HUES6 (cell line): ENCODE measurements around the gene LTB.

ENCODE experiments used
- H3K27ac ChIP-seq: 2 replicates; pipeline ENCODE4 v1.7.0; 2013; ENCODE audit warnings: low read depth, mild to moderate bottlenecking, low read length, inconsistent platforms
- H3K27me3 ChIP-seq: 2 replicates; pipeline ENCODE4 v1.6.1; 2013; ENCODE audit warnings: low read length; ENCODE audit not compliant: control insufficient read depth, insufficient read depth
- H3K36me3 ChIP-seq: 2 replicates; pipeline ENCODE4 v1.6.1; 2013; ENCODE audit warnings: low read length; ENCODE audit not compliant: control insufficient read depth, insufficient read depth
- H3K4me1 ChIP-seq: 2 replicates; pipeline ENCODE4 v1.6.1; 2013; ENCODE audit warnings: low read length; ENCODE audit not compliant: control insufficient read depth, insufficient read depth
- H3K4me3 ChIP-seq: 2 replicates; pipeline ENCODE4 v1.5.1; 2013; ENCODE audit warnings: low read depth, low read length
- H3K9ac ChIP-seq: one replicate; pipeline ENCODE4 v1.6.1; 2013; ENCODE audit warnings: mild to moderate bottlenecking, low read length
- H3K9me3 ChIP-seq: 2 replicates; pipeline ENCODE4 v1.6.1; 2013; ENCODE audit warnings: low read depth, low read length; ENCODE audit not compliant: control insufficient read depth, insufficient read depth

Gene LTB, protein sequence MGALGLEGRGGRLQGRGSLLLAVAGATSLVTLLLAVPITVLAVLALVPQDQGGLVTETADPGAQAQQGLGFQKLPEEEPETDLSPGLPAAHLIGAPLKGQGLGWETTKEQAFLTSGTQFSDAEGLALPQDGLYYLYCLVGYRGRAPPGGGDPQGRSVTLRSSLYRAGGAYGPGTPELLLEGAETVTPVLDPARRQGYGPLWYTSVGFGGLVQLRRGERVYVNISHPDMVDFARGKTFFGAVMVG

GRCh38 chr6:31582230-31582643 lies at the start of gene LTB:
Gene LTB, minus strand, starts transcription at chr6:31582424. Its CDS starts 7 bp downstream, at chr6:31582417.
- H3K27ac ChIP-seq: no peak within 1 kb of the TSS; the same call in 1 of the 2 replicates
- peak within 1 kb of the TSS; percentile 99 for H3K4me3 ChIP-seq
- peaks cover 31% of the 10 kb centered on the region for H3K4me1 ChIP-seq
- no peaks in the 10 kb centered on the region for H3K9me3 ChIP-seq
- H3K36me3 ChIP-seq: no peaks in the 10 kb centered on the region
- peaks cover 15% of the 10 kb centered on the region for H3K27me3 ChIP-seq
- peak within 1 kb of the TSS; percentile 83 for H3K9ac ChIP-seq

DNA sequence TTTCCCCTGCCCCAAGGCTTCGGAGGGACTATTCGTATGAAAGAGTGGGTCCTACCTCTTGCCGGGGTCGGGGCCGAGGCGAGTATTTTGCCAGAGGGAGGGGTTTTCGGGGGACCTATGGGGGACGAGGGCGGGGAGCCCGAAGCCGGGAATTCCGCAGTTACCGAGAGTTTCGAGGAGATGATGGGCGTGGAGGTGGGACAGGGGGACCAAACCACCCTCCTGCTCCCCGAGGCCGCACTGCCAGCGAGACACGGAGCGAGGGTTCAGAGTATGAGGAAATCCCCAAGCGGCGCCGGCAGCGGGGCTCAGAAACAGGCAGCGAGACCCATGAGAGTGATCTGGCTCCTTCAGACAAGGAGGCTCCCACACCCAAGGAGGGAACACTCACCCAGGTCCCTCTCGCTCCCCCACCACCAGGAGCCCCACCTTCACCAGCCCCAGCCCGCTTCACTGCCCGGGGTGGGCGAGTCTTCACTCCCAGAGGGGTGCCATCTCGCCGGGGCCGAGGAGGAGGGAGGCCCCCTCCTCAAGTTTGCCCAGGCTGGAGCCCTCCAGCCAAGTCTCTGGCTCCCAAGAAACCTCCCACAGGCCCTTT lies 49.6 kb upstream of the LTB start:
- peaks cover 100% of the 10 kb centered on the region for H3K36me3 ChIP-seq
- H3K27me3 ChIP-seq: no peaks in the 10 kb centered on the region
- no peak overlapping the region for H3K9ac ChIP-seq
- no peak overlapping the region for H3K27ac ChIP-seq
- H3K4me1 ChIP-seq: no peaks in the 10 kb centered on the region
- no peaks in the 10 kb centered on the region for H3K9me3 ChIP-seq
- H3K4me3 ChIP-seq: no peak overlapping the region

GRCh38 chr6:31631209-31631608 lies 49.0 kb upstream of the LTB start:
- Histone ChIP-seq H3K9me3 (no peaks in the 10 kb centered on the region), H3K4me1 (no peaks in the 10 kb centered on the region), H3K4me3 (no peak overlapping the region), H3K27ac (no peak overlapping the region), H3K9ac (no peak overlapping the region), H3K27me3 (no peaks in the 10 kb centered on the region), H3K36me3 (peaks cover 100% of the 10 kb centered on the region)

DNA sequence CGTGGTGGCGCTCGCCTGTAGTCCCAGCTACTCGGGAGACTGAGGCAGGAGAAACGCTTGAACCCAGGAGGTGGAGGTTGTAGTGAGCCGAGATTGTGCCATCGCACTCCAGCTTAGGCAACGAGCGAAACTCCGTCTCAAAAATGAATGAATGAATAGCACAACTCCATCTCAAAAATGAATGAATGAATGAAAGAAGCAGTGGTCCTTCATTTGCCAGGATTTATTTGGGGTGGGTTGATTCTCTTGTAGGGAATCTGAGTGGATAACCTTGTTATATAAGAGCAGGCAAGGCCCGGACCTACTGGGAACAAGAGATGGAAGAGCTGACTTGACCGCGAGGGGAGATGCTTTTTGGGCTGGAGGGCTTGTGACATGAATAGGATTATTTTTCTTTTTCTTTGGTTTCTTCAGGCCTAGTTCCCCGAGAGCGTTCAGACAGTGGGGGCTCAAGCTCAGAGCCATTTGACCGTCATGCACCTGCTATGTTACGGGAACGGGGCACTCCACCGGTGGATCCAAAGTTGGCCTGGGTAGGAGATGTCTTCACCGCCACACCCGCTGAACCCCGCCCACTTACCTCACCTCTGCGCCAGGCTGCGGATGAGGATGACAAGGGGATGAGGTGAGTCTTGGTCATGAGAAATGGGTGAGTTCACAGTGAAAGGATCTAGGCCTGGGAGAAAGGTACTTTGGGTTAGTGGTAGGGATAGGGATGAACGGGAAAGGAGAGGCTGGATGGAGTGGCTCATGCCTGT lies 48.1 kb upstream of the LTB start:
- Histone ChIP-seq H3K36me3 (peaks cover 100% of the 10 kb centered on the region), H3K9ac (no peak overlapping the region), H3K27ac (no peak overlapping the region), H3K4me1 (no peaks in the 10 kb centered on the region), H3K27me3 (no peaks in the 10 kb centered on the region), H3K4me3 (no peak overlapping the region), H3K9me3 (no peaks in the 10 kb centered on the region)

DNA sequence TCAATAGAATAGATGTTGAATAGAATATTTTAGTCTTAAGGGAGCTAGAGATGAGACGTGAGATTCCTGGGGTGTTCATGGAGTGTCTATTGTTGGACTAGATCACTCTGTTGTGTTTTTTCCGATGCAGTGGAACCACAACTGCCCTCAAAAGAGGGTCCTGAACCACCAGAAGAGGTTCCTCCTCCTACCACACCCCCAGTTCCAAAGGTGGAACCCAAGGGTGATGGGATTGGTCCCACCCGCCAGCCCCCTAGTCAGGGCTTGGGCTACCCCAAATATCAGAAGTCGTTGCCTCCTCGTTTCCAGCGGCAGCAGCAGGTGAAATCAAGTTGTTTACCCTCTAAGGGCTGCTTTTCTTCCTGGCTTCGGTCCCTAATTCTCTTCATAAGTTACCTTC lies 46.8 kb upstream of the LTB start:
- no peak overlapping the region for H3K27ac ChIP-seq
- H3K4me1 ChIP-seq: no peaks in the 10 kb centered on the region
- H3K36me3 ChIP-seq: peaks cover 100% of the 10 kb centered on the region
- H3K4me3 ChIP-seq: no peak overlapping the region
- H3K9me3 ChIP-seq: no peaks in the 10 kb centered on the region
- H3K27me3 ChIP-seq: no peaks in the 10 kb centered on the region
- no peak overlapping the region for H3K9ac ChIP-seq

GRCh38 chr6:31627690-31628287 lies 45.6 kb upstream of the LTB start:
- H3K36me3 ChIP-seq: peaks cover 100% of the 10 kb centered on the region
- H3K9me3 ChIP-seq: no peaks in the 10 kb centered on the region
- H3K4me3 ChIP-seq: no peak overlapping the region
- H3K4me1 ChIP-seq: no peaks in the 10 kb centered on the region
- no peak overlapping the region for H3K27ac ChIP-seq
- H3K9ac ChIP-seq: no peak overlapping the region
- no peaks in the 10 kb centered on the region for H3K27me3 ChIP-seq

DNA sequence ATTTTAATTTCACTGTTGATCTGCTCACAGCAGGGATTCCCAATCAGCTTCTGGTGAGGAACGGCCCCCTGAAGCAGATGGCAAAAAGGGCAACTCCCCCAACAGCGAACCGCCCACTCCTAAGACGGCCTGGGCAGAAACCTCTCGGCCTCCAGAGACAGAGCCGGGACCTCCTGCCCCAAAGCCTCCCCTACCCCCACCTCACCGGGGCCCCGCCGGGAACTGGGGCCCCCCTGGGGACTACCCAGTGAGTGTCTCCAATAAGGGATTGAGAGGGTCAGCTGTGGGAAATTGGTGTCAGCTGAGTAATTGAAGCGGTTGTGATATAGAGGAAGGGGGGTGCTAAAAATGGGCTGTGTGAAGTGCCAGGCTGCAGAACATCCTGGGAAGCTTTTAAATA lies 44.7 kb upstream of the LTB start:
- Histone ChIP-seq H3K9ac (no peak overlapping the region), H3K4me3 (no peak overlapping the region), H3K36me3 (peaks cover 100% of the 10 kb centered on the region), H3K27ac (no peak overlapping the region), H3K27me3 (no peaks in the 10 kb centered on the region), H3K9me3 (no peaks in the 10 kb centered on the region), H3K4me1 (peaks cover 6% of the 10 kb centered on the region)

- no peaks in the 10 kb centered on the region for H3K27me3 ChIP-seq
- no peak overlapping the region for H3K9ac ChIP-seq
- peaks cover 6% of the 10 kb centered on the region for H3K4me1 ChIP-seq
- no peaks in the 10 kb centered on the region for H3K9me3 ChIP-seq
- no peak overlapping the region for H3K27ac ChIP-seq
- H3K36me3 ChIP-seq: peaks cover 80% of the 10 kb centered on the region
- H3K4me3 ChIP-seq: no peak overlapping the region
Measured at GRCh38 chr6:31624070-31624469, 41.8 kb upstream of the LTB start.

GRCh38 chr6:31622684-31623091 lies 40.5 kb upstream of the LTB start:
- no peak overlapping the region for H3K27ac ChIP-seq
- peaks cover 66% of the 10 kb centered on the region for H3K36me3 ChIP-seq
- no peak overlapping the region for H3K9ac ChIP-seq

DNA sequence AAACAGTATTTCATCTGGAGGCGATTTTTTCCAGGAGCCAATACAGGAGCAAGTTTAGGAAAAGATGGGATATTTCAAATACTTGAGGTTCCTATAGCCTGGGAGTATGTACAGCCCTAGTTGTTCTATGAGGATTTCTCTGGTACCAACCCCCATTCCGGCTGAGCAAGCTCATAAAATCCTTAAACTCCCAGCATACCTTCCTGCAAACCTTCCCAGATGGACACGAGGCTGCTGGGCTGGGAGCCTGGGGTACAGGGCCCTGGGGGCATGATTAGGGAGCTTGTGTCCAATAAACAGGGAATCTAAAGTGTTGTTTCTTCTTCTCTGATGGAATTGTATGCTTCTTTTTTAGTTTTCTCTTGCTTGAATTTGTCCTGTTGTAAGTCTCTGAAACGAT lies 39.8 kb upstream of the LTB start:
- Histone ChIP-seq H3K9me3 (no peaks in the 10 kb centered on the region), H3K4me3 (peak overlapping the region; percentile 74), H3K27ac (peak overlapping the region; percentile 99), H3K36me3 (peaks cover 59% of the 10 kb centered on the region), H3K27me3 (no peaks in the 10 kb centered on the region), H3K4me1 (peaks cover 6% of the 10 kb centered on the region), H3K9ac (peak overlapping the region; percentile 98)

More at GRCh38 chr6:31622684-31623091, 40.5 kb upstream of the LTB start:
- Histone ChIP-seq H3K4me1 (peaks cover 6% of the 10 kb centered on the region), H3K27me3 (no peaks in the 10 kb centered on the region), H3K4me3 (peak overlapping the region; percentile 74), H3K9me3 (no peaks in the 10 kb centered on the region)
